Activated CD4-positive, alpha-beta T cell treated with anti-CD3 and anti-CD28 coated beads for 36 hours (primary cell): ENCODE data around the gene GAL3ST2. TPM values are rescaled to one million over a fixed set of nuclear protein-coding genes. Genes with fewer than 3 reads are reported as not detected.
"Not testable (repeated sequence)": the region's sequence is repeated elsewhere in the genome, so short reads cannot be mapped to it uniquely, and the experiment has no call there.

Experiments used
- ATAC-seq: fragments of 200-7000 bp; cut with Tn5 transposase; one replicate; pipeline ENCODE4 v1.10.0; 2021; ENCODE audit warnings: mild to moderate bottlenecking, moderate library complexity
- CTCF ChIA-PET: fragments of 350-600 bp; sonication (Branson Sonifier 250); formaldehyde crosslinking; loops from one replicate; lab custom pipeline; 2021; ENCODE audit warnings: antibody characterized with exemption; lab: Charles Lee
- POLR2A ChIA-PET: fragments of 350-600 bp; sonication (Branson Sonifier 250); formaldehyde crosslinking; loops from one replicate; lab custom pipeline; 2021; ENCODE audit warnings: antibody characterized with exemption, inconsistent platforms; lab: Charles Lee
- DNase-seq: peaks from one replicate; pipeline ENCODE4 v3.0.0-alpha.2; 2020
- H3K27ac Mint-ChIP-seq: one replicate; pipeline ENCODE4 v1.8.0; 2021; ENCODE audit warnings: mixed read lengths
- H3K27me3 Mint-ChIP-seq: one replicate; pipeline ENCODE4 v1.8.0; 2021; ENCODE audit warnings: mixed read lengths
- H3K36me3 Mint-ChIP-seq: one replicate; pipeline ENCODE4 v1.8.0; 2021; ENCODE audit warnings: low read depth, mixed read lengths
- H3K4me1 Mint-ChIP-seq: one replicate; pipeline ENCODE4 v1.8.0; 2021; ENCODE audit warnings: mixed read lengths
- H3K4me3 Mint-ChIP-seq: one replicate; pipeline ENCODE4 v1.8.0; 2021; ENCODE audit warnings: mild to moderate bottlenecking, moderate library complexity, mixed read lengths
- H3K9me3 Mint-ChIP-seq: one replicate; pipeline ENCODE4 v1.8.0; 2021; ENCODE audit warnings: low read depth, mixed read lengths
- intact Hi-C, 2 experiments: fragments of 100-400 bp; cut with DNase I in 1 of 2; cut with micrococcal nuclease in 1 of 2; formaldehyde crosslinking; loops; one replicate each; pipeline versions ENCODE4 v1.14.2 to v1.15.1; 2022 to 2024; cut with DNase I, micrococcal nuclease
- total RNA-seq, 2 experiments: library from RNA; stranded (reverse); gene quantifications; one replicate each; pipeline ENCODE4 v1.2.3, GENCODE V29; 2021

The GAL3ST2 gene
- total RNA-seq, 2 experiments from 2014 or later, result 0.94 to 1.0 TPM

DNA sequence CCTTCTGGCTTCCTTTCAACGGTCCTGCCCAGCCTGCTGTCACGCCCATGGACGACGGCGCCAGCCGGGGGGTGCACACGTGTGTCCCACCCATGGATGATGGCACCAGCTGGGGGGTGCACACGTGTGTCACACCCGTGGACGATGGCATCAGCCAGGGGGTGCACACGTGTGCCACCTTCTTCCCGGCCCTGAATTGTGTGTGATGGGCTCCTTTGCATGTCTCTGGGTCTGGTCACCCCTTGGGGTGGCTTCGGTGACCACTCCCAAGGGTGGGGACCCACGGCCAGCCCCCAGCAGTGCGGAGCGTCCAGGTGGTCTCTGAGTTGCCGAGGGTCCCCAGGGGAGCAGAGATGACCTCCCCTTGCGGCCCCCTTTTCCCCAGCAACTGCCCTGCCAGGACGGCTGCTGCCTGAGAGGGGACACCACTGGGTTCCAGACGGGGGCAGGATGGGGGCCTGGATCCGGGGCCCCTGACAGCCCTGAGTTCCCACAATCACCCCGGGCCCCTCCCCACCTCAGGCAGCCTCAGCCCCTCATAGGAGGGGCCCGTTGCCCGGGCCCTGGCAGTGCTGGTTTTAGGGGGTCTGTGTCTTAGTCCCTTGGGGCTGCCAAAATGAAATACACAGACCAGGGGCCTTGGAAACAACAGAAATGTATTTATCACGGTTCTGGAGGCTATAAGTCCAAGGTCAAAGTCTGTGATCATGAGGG lies 41.8 kb downstream of the GAL3ST2 start:
- intact Hi-C loops, result no loop called here
- Mint-ChIP-seq H3K4me3 (no peak overlapping the region), H3K4me1 (peaks cover 5% of the 10 kb centered on the region), H3K27me3 (peaks cover 8% of the 10 kb centered on the region), H3K36me3 (no peaks in the 10 kb centered on the region), H3K9me3 (no peaks in the 10 kb centered on the region), H3K27ac (no peak overlapping the region)
- ChIA-PET POLR2A (no interaction called here), CTCF (no interaction called here)
- DNase-seq (no peak), ATAC-seq (no peak)

DNA sequence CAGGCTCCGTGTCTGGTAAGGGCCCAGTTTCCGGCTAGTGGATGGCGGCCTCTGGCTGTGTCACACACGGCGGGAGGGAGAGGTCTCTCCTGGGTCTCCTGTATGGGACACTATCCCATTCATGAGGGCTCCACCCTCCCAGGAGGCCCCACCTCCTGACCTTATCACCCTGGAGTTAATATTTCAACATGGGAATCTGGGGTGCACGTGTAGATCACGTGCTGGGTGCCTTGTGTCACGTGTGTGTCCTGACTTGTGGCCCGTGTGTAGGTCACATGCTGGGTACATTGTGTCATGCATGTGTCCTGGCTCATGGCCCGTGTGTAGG lies 42.3 kb downstream of the GAL3ST2 start:
- intact Hi-C loops, result no loop called here
- Mint-ChIP-seq H3K4me1 (peaks cover 5% of the 10 kb centered on the region), H3K27me3 (peaks cover 8% of the 10 kb centered on the region), H3K9me3 (no peaks in the 10 kb centered on the region), H3K4me3 (no peak overlapping the region), H3K27ac (no peak overlapping the region), H3K36me3 (no peaks in the 10 kb centered on the region)
- DNase-seq (no peak), ATAC-seq (no peak)
- POLR2A ChIA-PET, result no interaction called here
- CTCF ChIA-PET, result no interaction called here

DNA sequence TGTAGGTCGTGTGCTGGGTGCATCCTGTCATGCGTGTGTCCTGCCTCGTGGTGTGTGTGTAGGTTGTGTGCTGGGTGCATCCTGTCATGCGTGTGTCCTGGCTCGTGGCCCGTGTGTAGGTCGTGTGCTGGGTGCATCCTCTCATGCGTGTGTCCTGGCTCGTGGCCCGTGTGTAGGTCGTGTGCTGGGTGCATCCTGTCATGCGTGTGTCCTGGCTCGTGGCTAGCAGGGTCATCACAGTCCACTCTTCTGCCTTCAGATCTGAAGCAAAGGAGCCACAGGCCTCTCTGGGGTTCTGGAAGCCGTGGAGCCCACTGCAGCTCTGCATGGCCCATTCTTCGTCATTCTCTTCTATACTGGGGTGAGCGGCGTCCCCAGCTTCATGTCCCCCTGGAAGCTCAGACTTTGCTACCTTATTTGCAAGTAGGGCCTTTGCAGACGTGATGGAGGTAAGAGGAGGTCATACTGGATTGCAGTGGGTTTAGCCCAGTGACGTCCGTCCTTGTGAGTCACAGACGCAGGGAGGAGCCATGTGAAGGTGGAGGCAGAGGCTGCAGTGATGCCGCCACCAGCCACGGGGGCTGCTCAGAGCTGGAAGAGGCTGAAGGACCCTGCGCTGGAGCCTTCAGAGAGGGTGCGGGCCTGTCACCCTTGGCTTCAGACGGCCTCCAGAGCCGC lies 43.5 kb downstream of the GAL3ST2 start:
- POLR2A ChIA-PET, H3K27ac Mint-ChIP-seq, H3K36me3 Mint-ChIP-seq, H3K4me1 Mint-ChIP-seq, H3K9me3 Mint-ChIP-seq, ATAC-seq, H3K4me3 Mint-ChIP-seq, intact Hi-C loops, H3K27me3 Mint-ChIP-seq, DNase-seq: not testable (repeated sequence)
- CTCF ChIA-PET, result interaction anchor here (0.6 kb wide), 1 partner anchor 225 kb away, joined by 5 read pairs; no protein-coding TSS in a partner anchor

DNA sequence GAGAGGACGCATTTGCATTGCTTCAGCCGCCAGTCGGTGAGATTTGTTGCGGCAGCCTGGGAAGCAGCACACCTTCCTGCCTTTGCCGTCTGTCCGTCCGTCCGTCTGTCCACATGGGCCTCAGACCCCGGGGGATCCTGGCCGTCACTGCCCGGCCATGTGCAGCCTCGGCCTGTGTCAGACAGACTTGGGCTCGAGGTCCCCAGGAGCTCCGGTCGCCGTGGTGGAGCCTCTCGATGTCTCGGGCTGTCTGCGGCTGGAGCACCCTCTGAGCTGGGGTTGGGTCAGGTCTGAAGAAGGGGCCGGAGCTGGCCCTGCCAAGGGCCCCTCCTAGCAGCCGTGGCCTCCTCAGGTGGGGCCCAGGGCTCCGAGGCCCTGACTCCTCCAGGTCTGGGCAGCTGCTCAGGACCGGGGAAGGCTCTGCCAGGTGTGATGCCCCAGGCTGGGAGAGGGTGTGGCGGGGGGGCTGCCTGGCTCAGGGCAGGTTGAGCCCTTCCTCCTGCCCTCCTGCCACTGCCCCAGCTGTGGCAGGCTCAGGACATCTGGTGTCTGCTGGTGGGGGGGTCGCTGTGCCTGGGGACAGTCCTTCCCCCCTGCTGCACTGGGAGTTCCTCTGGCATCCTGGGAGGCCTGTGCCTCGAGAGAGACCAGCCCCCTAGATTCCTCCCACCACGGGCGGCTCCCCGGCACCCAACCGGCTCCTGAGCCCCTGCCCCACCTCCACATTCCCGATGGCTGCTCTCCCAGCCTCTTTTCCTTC lies 44.2 kb downstream of the GAL3ST2 start:
- intact Hi-C loops, result no loop called here

DNA sequence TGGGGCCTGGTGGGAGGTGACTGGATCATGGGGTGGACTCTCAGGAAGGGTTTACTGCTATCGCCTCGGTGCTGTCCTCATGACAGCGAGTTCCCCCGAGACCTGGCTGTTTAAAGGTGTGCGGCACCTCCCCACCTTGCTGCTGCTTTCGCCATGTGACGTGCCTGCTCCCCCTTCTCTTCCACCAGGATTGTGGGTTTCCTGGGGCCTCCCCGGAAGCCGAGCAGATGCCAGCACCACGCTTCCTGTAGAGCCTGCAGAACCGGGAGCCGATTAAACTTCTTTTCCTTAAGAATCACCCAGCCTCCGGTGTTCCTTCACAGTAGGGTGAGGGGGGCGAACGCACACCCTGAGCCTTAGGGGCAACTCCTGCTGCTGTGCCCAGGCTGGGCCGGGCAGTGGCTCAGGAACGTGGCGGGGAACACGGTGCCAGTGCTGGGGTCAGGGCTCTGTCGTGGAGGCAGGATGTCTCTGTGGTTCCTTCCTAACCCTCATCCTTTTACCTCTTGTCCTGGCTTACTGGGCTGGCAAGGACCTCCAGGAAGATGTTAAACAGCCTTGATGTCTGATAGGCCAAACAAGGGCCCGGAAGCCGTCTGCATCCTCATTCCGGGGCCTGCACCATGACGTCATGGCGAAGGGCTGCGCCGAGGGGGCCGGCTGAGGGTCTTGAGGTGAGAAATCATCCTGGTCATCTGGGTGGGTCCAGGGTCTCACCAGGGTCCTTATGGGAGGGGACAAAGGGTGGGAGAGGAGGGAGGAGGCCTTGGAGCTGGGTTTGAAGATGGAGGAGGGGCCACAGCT lies 45.0 kb downstream of the GAL3ST2 start:
- peaks cover 10% of the 10 kb centered on the region for H3K9me3 Mint-ChIP-seq
- H3K4me3 Mint-ChIP-seq, result no peak overlapping the region
- ATAC-seq, result no peak
- DNase-seq, result no peak
- CTCF ChIA-PET, result no interaction called here
- H3K36me3 Mint-ChIP-seq, result no peaks in the 10 kb centered on the region
- POLR2A ChIA-PET, result interaction anchor here (1.0 kb wide), 1 partner anchor 47 kb away, joined by 3 read pairs; no protein-coding TSS in a partner anchor
- H3K4me1 Mint-ChIP-seq, result peaks cover 5% of the 10 kb centered on the region
- peaks cover 16% of the 10 kb centered on the region for H3K27me3 Mint-ChIP-seq
- H3K27ac Mint-ChIP-seq, result no peak overlapping the region
- intact Hi-C loops, result no loop called here

More for the DNA sequence above, 44.2 kb downstream of the GAL3ST2 start:
- H3K4me3 Mint-ChIP-seq, result no peak overlapping the region
- H3K36me3 Mint-ChIP-seq, result no peaks in the 10 kb centered on the region
- CTCF ChIA-PET, result no interaction called here
- POLR2A ChIA-PET, result no interaction called here
- ATAC-seq, result no peak
- H3K4me1 Mint-ChIP-seq, result peaks cover 5% of the 10 kb centered on the region
- no peak for DNase-seq
- peaks cover 13% of the 10 kb centered on the region for H3K27me3 Mint-ChIP-seq
- no peak overlapping the region for H3K27ac Mint-ChIP-seq
- peaks cover 5% of the 10 kb centered on the region for H3K9me3 Mint-ChIP-seq

DNA sequence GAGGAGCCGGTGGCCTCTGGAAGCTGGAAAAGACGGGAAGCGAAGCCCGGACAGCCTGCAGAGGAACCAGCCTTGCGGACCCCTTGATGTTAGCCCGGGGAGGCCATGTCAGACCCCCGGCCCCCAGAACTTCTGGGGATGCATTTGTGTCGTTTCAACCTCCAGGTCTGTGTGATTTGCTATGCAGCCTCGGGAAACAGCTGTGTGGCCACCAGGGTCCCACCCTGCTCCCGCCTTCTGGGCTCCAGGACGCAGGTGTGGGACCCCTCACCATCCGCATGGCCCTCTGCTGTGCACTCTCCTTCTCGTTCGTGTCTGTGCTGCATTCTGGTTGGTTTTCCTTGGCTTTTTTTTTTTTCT lies 45.6 kb downstream of the GAL3ST2 start:
- H3K4me1 Mint-ChIP-seq, result peaks cover 4% of the 10 kb centered on the region
- POLR2A ChIA-PET, result interaction anchor here (0.6 to 1.0 kb wide), 2 partner anchors 45 to 46 kb away, joined by 3 read pairs; no protein-coding TSS in a partner anchor
- ATAC-seq, result no peak
- CTCF ChIA-PET, result interaction anchor here (0.6 kb wide), 1 partner anchor 14 kb away, joined by 3 read pairs; no protein-coding TSS in a partner anchor
- no peak overlapping the region for H3K27ac Mint-ChIP-seq
- DNase-seq, result no peak
- no peak overlapping the region for H3K4me3 Mint-ChIP-seq
- intact Hi-C loops, result no loop called here
- H3K27me3 Mint-ChIP-seq, result peaks cover 16% of the 10 kb centered on the region
- H3K9me3 Mint-ChIP-seq, result peaks cover 16% of the 10 kb centered on the region
- H3K36me3 Mint-ChIP-seq, result no peaks in the 10 kb centered on the region

DNA sequence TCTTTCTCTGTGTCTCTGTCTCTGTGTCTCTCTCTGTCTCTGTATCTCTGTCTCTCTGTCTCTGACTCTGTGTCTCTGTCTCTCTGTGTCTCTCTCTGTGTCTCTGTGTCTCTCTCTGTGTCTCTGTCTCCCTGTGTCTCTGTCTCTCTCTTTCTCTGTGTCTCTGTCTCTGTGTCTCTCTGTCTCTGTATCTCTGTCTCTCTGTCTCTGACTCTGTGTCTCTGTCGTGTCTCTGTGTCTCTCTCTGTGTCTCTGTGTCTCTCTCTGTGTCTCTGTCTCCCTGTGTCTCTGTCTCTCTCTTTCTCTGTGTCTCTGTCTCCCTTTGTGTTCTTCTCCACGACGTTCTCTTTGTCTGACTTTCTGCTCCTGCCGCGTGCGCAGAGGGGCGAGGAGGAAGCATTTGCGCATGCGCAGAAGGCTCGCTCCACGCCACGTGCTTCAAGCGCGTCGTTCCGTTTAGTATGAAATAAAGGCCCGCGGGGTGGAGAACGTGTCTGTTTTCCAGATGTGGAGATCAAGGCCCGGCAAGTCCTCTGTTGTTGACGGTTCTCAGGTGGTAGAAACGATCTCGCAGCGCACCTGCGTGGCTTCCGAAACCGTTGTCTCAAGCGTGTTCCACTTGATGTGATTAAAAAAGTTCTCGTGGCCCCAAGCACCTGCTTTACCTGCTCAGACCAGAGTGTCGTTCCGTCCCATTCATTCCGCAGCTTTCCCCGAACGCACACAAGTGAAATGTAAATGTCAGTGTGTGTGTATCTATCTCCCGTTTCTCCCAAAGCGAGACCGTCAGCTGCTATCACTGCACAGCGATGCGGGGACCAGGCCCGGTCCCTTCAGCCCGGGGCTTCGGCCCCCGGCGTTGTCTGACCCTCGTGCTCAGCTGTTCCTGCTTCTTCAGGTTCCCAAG lies 47.2 kb downstream of the GAL3ST2 start:
- DNase-seq, CTCF ChIA-PET, H3K4me1 Mint-ChIP-seq, ATAC-seq, H3K27ac Mint-ChIP-seq, POLR2A ChIA-PET, H3K4me3 Mint-ChIP-seq, H3K36me3 Mint-ChIP-seq: not testable (repeated sequence)
- Mint-ChIP-seq H3K9me3 (peaks cover 20% of the 10 kb centered on the region), H3K27me3 (peaks cover 16% of the 10 kb centered on the region)
- intact Hi-C loops, result loop anchor here in 1 of 2 experiments (1.0 kb wide), 1 partner anchor 26 kb away; no protein-coding TSS in a partner anchor

DNA sequence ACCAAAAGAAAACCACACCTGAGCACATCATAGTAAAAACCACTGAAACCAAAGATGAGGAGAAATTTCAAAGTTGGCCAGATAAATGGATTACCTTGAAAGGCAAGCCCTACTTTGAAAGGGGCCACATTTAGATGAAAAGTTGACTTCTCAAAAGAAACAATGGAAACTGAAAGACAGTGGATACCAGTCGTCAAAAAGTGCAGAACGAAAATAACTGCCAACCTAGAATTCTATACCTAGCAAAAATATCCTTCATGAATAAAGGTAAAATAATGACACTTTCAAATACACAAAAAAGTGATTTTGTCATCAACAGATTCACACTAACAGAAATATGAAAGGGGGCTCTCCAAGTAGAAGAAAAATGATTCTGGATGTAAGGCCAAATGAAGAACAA lies 50.8 kb downstream of the GAL3ST2 start:
- ATAC-seq, result no peak
- POLR2A ChIA-PET, result no interaction called here
- CTCF ChIA-PET, result no interaction called here

DNA sequence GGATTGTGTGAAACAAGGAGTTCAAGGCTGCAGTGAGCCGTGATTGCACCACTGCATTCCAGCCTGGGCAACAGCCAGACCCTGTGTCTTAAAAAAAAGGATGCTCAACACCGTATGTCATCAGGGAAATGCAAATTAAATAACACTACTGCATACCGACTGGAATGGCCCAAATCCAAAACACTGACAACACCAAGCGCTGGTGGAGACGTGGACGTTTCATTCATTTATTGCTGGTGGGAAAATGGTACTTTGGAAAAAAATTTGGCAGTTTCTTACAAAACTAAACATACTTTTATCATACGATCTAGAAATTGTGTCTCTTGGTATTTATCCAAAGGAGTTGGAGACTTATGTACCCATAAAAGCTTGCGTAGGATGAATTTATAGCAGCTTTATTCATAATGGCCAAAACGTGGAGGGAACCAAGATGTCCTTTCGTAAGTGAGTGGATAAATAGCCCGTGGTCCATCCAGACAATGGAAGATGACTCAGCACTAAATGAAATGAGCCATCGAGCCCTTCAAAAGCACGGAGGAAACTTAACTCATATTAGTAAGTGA lies 56.6 kb downstream of the GAL3ST2 start:
- ChIA-PET POLR2A (no interaction called here), CTCF (no interaction called here)
- intact Hi-C loops, result no loop called here
- H3K27me3 Mint-ChIP-seq, result peaks cover 11% of the 10 kb centered on the region
- H3K27ac Mint-ChIP-seq, result no peak overlapping the region
- peaks cover 4% of the 10 kb centered on the region for H3K9me3 Mint-ChIP-seq
- H3K36me3 Mint-ChIP-seq, result no peaks in the 10 kb centered on the region
- H3K4me3 Mint-ChIP-seq, result no peak overlapping the region
- DNase-seq (no peak), ATAC-seq (no peak)
- peaks cover 10% of the 10 kb centered on the region for H3K4me1 Mint-ChIP-seq

More for the DNA sequence above, 50.8 kb downstream of the GAL3ST2 start:
- H3K36me3 Mint-ChIP-seq, result no peaks in the 10 kb centered on the region
- no peaks in the 10 kb centered on the region for H3K4me1 Mint-ChIP-seq
- intact Hi-C loops, result no loop called here
- no peak for DNase-seq
- no peak overlapping the region for H3K27ac Mint-ChIP-seq
- no peak overlapping the region for H3K4me3 Mint-ChIP-seq
- H3K27me3 Mint-ChIP-seq, result peaks cover 19% of the 10 kb centered on the region
- H3K9me3 Mint-ChIP-seq, result peaks cover 20% of the 10 kb centered on the region
